SK-N-SH treated with all-trans-retinoic acid at 6 μM for 48 hours (cell line): ENCODE results near the gene ADRA2B.

Experiments used
- ATAC-seq: fragments of 200-7000 bp; cut with Tn5 transposase; 3 replicates; pipeline ENCODE4 v1.9.1; 2020; ENCODE audit warnings: mild to moderate bottlenecking, moderate library complexity
- CSDC2 ChIP-seq: fragments of 250-450 bp; sonication (Bioruptor Pico); IDR thresholded peaks from 2 replicates; pipeline ENCODE4 v1.5.0; 2020; ENCODE audit warnings: mild to moderate bottlenecking, moderate library complexity
- ESRRG ChIP-seq: fragments of 250-450 bp; sonication (Bioruptor Pico); IDR thresholded peaks from 2 replicates; pipeline ENCODE4 v1.6.1; 2021; ENCODE audit warnings: mild to moderate bottlenecking
- ISL1 ChIP-seq: fragments of 250-450 bp; sonication (Bioruptor Pico); IDR thresholded peaks from 2 replicates; pipeline ENCODE4 v2.1.2; 2022; ENCODE audit warnings: mild to moderate bottlenecking, moderate library complexity
- OSR1 ChIP-seq: fragments of 250-450 bp; sonication (Bioruptor Pico); IDR thresholded peaks from 2 replicates; pipeline ENCODE4 v1.8.0; 2022; ENCODE audit warnings: moderate library complexity, mild to moderate bottlenecking, inconsistent platforms
- PPARA ChIP-seq: fragments of 250-450 bp; sonication (Bioruptor Pico); IDR thresholded peaks from 2 replicates; pipeline ENCODE4 v1.5.0; 2020; ENCODE audit warnings: mild to moderate bottlenecking, borderline replicate concordance
- SNAI2 ChIP-seq: fragments of 250-450 bp; sonication (Bioruptor Pico); IDR thresholded peaks from 2 replicates; pipeline ENCODE4 v1.5.0; 2020; ENCODE audit warnings: mild to moderate bottlenecking, moderate library complexity
- TCF4 ChIP-seq: fragments of 250-450 bp; sonication (Bioruptor Pico); IDR thresholded peaks from 2 replicates; pipeline ENCODE4 v1.8.0; 2021; ENCODE audit warnings: mild to moderate bottlenecking, moderate library complexity, borderline replicate concordance
- TOX ChIP-seq: fragments of 250-450 bp; sonication (Bioruptor Pico); IDR thresholded peaks from 2 replicates; pipeline ENCODE4 v1.8.0; 2021; ENCODE audit warnings: mild to moderate bottlenecking, moderate library complexity, borderline replicate concordance
- ZFP3 ChIP-seq: fragments of 250-450 bp; sonication (Bioruptor Pico); IDR thresholded peaks from 2 replicates; pipeline ENCODE4 v1.5.0; 2020; ENCODE audit warnings: mild to moderate bottlenecking, moderate library complexity
- ZNF565 ChIP-seq: fragments of 450-650 bp; formaldehyde crosslinking; conservative IDR thresholded peaks from 2 replicates; pipeline ENCODE4 v1.5.0; 2020; ENCODE audit warnings: low read depth, mild to moderate bottlenecking, moderate library complexity
- ZNF70 ChIP-seq: fragments of 450-650 bp; formaldehyde crosslinking; IDR thresholded peaks from 2 replicates; pipeline ENCODE4 v1.5.0; 2020; ENCODE audit warnings: mild to moderate bottlenecking, moderate library complexity
- TF ChIP-seq, protein P1 (sequence below): fragments of 250-450 bp; sonication (Bioruptor Pico); IDR thresholded peaks from 2 replicates; pipeline ENCODE4 v1.8.0; 2020; ENCODE audit warnings: mild to moderate bottlenecking, moderate library complexity, borderline replicate concordance
- TF ChIP-seq, protein P2 (sequence below): fragments of 250-450 bp; sonication (Bioruptor Pico); IDR thresholded peaks from 2 replicates; pipeline ENCODE4 v1.5.1; 2020; ENCODE audit warnings: low read depth, mild to moderate bottlenecking, moderate library complexity
- TF ChIP-seq, protein P3 (sequence below): fragments of 250-450 bp; sonication (Bioruptor Pico); IDR thresholded peaks from 2 replicates; pipeline ENCODE4 v1.5.1; 2021; ENCODE audit warnings: mild to moderate bottlenecking, moderate library complexity
- TF ChIP-seq, protein P4 (sequence below): fragments of 250-450 bp; sonication (Bioruptor Pico); IDR thresholded peaks from 2 replicates; pipeline ENCODE4 v1.5.0; 2020; ENCODE audit warnings: mild to moderate bottlenecking, moderate library complexity

Gene ADRA2B

DNA sequence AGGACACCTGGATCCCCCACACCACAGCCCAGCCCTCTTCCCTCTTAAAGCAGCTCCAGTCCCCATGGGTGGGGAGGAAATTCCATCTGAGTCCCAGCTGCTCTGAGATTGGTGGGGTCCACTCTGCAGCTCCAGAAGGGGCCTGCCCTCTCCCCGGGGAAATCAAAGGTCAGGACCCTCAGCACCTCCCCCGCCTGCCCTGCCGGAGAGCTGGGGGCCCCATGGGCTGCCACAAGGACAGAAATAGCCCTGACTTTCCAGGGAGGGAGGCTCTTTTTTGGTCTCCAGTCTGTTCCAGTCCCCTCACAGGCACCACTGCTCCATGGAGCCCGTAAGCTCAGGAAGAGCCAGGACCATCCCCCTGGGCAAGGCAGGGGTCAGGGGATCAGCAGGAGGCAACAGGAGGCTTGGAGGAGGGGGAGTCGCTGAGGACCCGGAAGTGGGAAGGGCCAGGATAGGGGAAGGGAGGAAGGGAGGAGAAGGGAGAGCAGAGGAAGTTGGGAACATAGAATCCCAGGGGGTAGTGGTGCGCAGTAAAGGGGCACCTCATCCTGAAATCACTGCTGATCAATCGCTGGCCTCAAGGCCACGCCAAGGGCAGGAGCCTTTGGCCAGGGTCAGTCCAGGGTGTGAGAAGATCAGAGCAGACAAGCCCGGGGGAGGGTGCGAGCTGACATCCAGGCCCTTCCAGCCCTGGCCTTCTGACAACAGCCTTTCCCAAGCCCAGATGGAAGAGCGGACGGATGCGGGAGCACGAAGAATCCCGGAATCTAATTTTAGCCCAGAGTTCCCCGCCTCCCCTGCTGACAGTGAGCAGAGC lies 7.6 kb downstream of the ADRA2B start:
- no peak for ATAC-seq
- TF ChIP-seq ISL1 (no peak), ESRRG (CRISPR knock-in tag) (no peak), SNAI2 (CRISPR knock-in tag) (no peak), TCF4 (CRISPR knock-in tag) (no peak)
- TF ChIP-seq, protein P1, sequence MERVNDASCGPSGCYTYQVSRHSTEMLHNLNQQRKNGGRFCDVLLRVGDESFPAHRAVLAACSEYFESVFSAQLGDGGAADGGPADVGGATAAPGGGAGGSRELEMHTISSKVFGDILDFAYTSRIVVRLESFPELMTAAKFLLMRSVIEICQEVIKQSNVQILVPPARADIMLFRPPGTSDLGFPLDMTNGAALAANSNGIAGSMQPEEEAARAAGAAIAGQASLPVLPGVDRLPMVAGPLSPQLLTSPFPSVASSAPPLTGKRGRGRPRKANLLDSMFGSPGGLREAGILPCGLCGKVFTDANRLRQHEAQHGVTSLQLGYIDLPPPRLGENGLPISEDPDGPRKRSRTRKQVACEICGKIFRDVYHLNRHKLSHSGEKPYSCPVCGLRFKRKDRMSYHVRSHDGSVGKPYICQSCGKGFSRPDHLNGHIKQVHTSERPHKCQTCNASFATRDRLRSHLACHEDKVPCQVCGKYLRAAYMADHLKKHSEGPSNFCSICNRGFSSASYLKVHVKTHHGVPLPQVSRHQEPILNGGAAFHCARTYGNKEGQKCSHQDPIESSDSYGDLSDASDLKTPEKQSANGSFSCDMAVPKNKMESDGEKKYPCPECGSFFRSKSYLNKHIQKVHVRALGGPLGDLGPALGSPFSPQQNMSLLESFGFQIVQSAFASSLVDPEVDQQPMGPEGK (CRISPR knock-in tag) = no peak
- TF ChIP-seq, protein P2, sequence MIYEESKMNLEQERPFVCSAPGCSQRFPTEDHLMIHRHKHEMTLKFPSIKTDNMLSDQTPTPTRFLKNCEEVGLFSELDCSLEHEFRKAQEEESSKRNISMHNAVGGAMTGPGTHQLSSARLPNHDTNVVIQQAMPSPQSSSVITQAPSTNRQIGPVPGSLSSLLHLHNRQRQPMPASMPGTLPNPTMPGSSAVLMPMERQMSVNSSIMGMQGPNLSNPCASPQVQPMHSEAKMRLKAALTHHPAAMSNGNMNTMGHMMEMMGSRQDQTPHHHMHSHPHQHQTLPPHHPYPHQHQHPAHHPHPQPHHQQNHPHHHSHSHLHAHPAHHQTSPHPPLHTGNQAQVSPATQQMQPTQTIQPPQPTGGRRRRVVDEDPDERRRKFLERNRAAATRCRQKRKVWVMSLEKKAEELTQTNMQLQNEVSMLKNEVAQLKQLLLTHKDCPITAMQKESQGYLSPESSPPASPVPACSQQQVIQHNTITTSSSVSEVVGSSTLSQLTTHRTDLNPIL = no peak
- TF ChIP-seq, all 23 proteins: peak for 0

DNA sequence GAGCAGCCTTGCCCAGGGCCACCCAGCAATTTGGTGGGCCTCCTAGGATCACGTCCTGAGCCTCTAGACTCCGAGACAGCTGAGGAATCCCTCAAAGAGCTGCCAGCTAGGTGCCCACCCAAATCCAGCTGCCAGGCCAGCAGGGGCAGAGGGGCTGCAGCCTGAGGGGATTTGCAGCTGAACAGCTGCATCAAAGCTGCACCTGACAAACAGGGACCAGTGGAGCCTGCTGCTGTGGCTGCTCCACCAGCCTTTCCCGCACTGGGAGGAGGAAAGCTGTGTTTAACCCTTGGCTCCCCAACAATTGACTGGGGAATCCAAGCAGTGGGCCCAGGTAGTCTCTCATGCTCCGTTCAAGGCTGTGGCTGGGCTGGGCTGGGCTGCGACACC lies 8.2 kb downstream of the ADRA2B start:
- no peak for ATAC-seq
- TF ChIP-seq SNAI2 (CRISPR knock-in tag) = no peak
- no peak for TF ChIP-seq OSR1 (CRISPR knock-in tag)
- TF ChIP-seq, protein P2 = no peak
- no peak for TF ChIP-seq ZNF70
- no peak for TF ChIP-seq TOX (CRISPR knock-in tag)
- TF ChIP-seq ZNF565 (CRISPR knock-in tag) = no peak
- TF ChIP-seq TCF4 (CRISPR knock-in tag) = no peak
- TF ChIP-seq, protein P1 (CRISPR knock-in tag) = no peak
- TF ChIP-seq, protein P3, sequence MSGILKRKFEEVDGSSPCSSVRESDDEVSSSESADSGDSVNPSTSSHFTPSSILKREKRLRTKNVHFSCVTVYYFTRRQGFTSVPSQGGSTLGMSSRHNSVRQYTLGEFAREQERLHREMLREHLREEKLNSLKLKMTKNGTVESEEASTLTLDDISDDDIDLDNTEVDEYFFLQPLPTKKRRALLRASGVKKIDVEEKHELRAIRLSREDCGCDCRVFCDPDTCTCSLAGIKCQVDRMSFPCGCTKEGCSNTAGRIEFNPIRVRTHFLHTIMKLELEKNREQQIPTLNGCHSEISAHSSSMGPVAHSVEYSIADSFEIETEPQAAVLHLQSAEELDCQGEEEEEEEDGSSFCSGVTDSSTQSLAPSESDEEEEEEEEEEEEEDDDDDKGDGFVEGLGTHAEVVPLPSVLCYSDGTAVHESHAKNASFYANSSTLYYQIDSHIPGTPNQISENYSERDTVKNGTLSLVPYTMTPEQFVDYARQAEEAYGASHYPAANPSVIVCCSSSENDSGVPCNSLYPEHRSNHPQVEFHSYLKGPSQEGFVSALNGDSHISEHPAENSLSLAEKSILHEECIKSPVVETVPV (CRISPR knock-in tag) = no peak

DNA sequence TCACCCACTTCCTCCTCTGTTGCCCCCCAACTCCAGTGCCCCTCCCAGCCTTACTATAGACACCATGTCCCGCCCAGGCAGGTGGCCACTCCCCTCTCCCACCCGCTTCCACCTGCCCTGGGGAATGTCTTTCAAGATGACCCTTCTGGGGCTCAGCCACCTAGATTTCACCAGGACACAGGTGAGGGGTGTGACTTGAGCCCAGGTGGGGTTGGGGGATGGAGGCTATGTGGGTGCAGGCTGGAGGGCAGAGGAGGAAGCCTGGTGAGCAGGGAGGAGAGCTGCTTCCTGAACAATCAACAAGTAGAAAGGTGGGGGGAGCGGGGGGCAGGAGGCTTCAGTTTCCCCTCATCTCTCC lies 8.7 kb downstream of the ADRA2B start:
- no peak for TF ChIP-seq PPARA
- TF ChIP-seq, protein P4, sequence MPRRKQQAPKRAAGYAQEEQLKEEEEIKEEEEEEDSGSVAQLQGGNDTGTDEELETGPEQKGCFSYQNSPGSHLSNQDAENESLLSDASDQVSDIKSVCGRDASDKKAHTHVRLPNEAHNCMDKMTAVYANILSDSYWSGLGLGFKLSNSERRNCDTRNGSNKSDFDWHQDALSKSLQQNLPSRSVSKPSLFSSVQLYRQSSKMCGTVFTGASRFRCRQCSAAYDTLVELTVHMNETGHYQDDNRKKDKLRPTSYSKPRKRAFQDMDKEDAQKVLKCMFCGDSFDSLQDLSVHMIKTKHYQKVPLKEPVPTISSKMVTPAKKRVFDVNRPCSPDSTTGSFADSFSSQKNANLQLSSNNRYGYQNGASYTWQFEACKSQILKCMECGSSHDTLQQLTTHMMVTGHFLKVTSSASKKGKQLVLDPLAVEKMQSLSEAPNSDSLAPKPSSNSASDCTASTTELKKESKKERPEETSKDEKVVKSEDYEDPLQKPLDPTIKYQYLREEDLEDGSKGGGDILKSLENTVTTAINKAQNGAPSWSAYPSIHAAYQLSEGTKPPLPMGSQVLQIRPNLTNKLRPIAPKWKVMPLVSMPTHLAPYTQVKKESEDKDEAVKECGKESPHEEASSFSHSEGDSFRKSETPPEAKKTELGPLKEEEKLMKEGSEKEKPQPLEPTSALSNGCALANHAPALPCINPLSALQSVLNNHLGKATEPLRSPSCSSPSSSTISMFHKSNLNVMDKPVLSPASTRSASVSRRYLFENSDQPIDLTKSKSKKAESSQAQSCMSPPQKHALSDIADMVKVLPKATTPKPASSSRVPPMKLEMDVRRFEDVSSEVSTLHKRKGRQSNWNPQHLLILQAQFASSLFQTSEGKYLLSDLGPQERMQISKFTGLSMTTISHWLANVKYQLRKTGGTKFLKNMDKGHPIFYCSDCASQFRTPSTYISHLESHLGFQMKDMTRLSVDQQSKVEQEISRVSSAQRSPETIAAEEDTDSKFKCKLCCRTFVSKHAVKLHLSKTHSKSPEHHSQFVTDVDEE = no peak
- TF ChIP-seq ZFP3 (CRISPR knock-in tag) = no peak
- no peak for TF ChIP-seq ZNF70
- no peak for TF ChIP-seq CSDC2 (CRISPR knock-in tag)
- TF ChIP-seq, all 23 proteins: peak for 0
- no peak for ATAC-seq
